Measurements from ENCODE around the gene LRFN5.
A peak's percentile ranks its signal among the peaks of the same experiment; 100 is the strongest.

The LRFN5 gene

GRCh38 chr14:41859336-41859735 lies 252.7 kb downstream of the LRFN5 start:
- H3K27ac ChIP-seq (ENCODE audit: low read depth, low read length, poor library complexity, severe bottlenecking): no peak overlapping the region
- no peaks in the 10 kb centered on the region for H3K79me2 ChIP-seq (ENCODE audit: insufficient read depth, low read length)
- TF ChIP-seq EZH2 (IDR thresholded peaks at IDR 0.05; ENCODE audit: borderline replicate concordance, low read length): no peak
- TF ChIP-seq CTCF (IDR thresholded peaks at IDR 0.05; ENCODE audit: low read length): no peak
- H3K36me3 ChIP-seq (ENCODE audit: insufficient read depth, low read length): no peaks in the 10 kb centered on the region
- H3K4me2 ChIP-seq (ENCODE audit: low read length): no peak overlapping the region
- H3K27me3 ChIP-seq (ENCODE audit: insufficient read depth, low read length): no peaks in the 10 kb centered on the region
- no peaks in the 10 kb centered on the region for H3K9me2 ChIP-seq (ENCODE audit: low read depth, low read length)
- H4K20me1 ChIP-seq (ENCODE audit: insufficient read depth, low read length): no peaks in the 10 kb centered on the region
- no peak overlapping the region for H3K9ac ChIP-seq (ENCODE audit: low read length)
- H3K9me3 ChIP-seq (ENCODE audit: low read length): no peaks in the 10 kb centered on the region
- H3K4me3 ChIP-seq (ENCODE audit: low read depth, low read length, poor library complexity, severe bottlenecking): no peak overlapping the region
- H3K4me1 ChIP-seq (ENCODE audit: insufficient read depth, low read length, severe bottlenecking): no peaks in the 10 kb centered on the region
- no peaks in the 10 kb centered on the region for H3F3A ChIP-seq (ENCODE audit: insufficient read depth, low read length)
- no peak overlapping the region for H2AFZ ChIP-seq (ENCODE audit: low read length)

GRCh38 chr14:41860586-41860985 lies 253.9 kb downstream of the LRFN5 start:
- Histone ChIP-seq H3K79me2 (ENCODE audit: insufficient read depth, low read length) (no peaks in the 10 kb centered on the region), H3K27me3 (ENCODE audit: insufficient read depth, low read length) (no peaks in the 10 kb centered on the region), H3K9me3 (ENCODE audit: low read length) (no peaks in the 10 kb centered on the region), H3K4me2 (ENCODE audit: low read length) (no peak overlapping the region), H3K9me2 (ENCODE audit: low read depth, low read length) (no peaks in the 10 kb centered on the region), H3K4me1 (ENCODE audit: insufficient read depth, low read length, severe bottlenecking) (no peaks in the 10 kb centered on the region), H4K20me1 (ENCODE audit: insufficient read depth, low read length) (no peaks in the 10 kb centered on the region), H3K9ac (ENCODE audit: low read length) (no peak overlapping the region), H3K36me3 (ENCODE audit: insufficient read depth, low read length) (no peaks in the 10 kb centered on the region), H3F3A (ENCODE audit: insufficient read depth, low read length) (no peaks in the 10 kb centered on the region), H2AFZ (ENCODE audit: low read length) (0 out of 2 replicates have a peak overlapping the region, but pooled peaks have one; percentile 13), H3K27ac (ENCODE audit: low read depth, low read length, poor library complexity, severe bottlenecking) (no peak overlapping the region), H3K4me3 (ENCODE audit: low read depth, low read length, poor library complexity, severe bottlenecking) (no peak overlapping the region)
- TF ChIP-seq EZH2 (IDR thresholded peaks at IDR 0.05; ENCODE audit: borderline replicate concordance, low read length) (no peak), CTCF (IDR thresholded peaks at IDR 0.05; ENCODE audit: low read length) (no peak)

GRCh38 chr14:41865894-41866293 lies 259.2 kb downstream of the LRFN5 start:
- H2AFZ ChIP-seq (ENCODE audit: low read length): no peak overlapping the region
- H3K4me3 ChIP-seq (ENCODE audit: low read depth, low read length, poor library complexity, severe bottlenecking): no peak overlapping the region
- H3K27me3 ChIP-seq (ENCODE audit: insufficient read depth, low read length): no peaks in the 10 kb centered on the region
- no peaks in the 10 kb centered on the region for H3K9me3 ChIP-seq (ENCODE audit: low read length)
- no peaks in the 10 kb centered on the region for H3F3A ChIP-seq (ENCODE audit: insufficient read depth, low read length)
- H3K27ac ChIP-seq (ENCODE audit: low read depth, low read length, poor library complexity, severe bottlenecking): no peak overlapping the region
- H3K4me1 ChIP-seq (ENCODE audit: insufficient read depth, low read length, severe bottlenecking): no peaks in the 10 kb centered on the region
- no peaks in the 10 kb centered on the region for H3K36me3 ChIP-seq (ENCODE audit: insufficient read depth, low read length)
- H4K20me1 ChIP-seq (ENCODE audit: insufficient read depth, low read length): no peaks in the 10 kb centered on the region
- H3K79me2 ChIP-seq (ENCODE audit: insufficient read depth, low read length): no peaks in the 10 kb centered on the region
- no peak overlapping the region for H3K9ac ChIP-seq (ENCODE audit: low read length)
- TF ChIP-seq EZH2 (IDR thresholded peaks at IDR 0.05; ENCODE audit: borderline replicate concordance, low read length) (no peak), CTCF (IDR thresholded peaks at IDR 0.05; ENCODE audit: low read length) (no peak)
- no peaks in the 10 kb centered on the region for H3K9me2 ChIP-seq (ENCODE audit: low read depth, low read length)
- H3K4me2 ChIP-seq (ENCODE audit: low read length): no peak overlapping the region

All from OCI-LY1 (cell line).